ENCODE data around the gene ERICH2.

- no peak for TF ChIP-seq POLR2AphosphoS5 (IDR thresholded peaks at IDR 0.05)
- TF ChIP-seq CTCF (IDR thresholded peaks at IDR 0.05) = no peak
- no peak for TF ChIP-seq POLR2A (IDR thresholded peaks at IDR 0.05; ENCODE audit: low read depth)
- no peak for TF ChIP-seq EP300 (IDR thresholded peaks at IDR 0.05)
Measured at GRCh38 chr2:170737406-170737805, 32.8 kb upstream of the ERICH2 start.

Data from esophagus muscularis mucosa (tissue), 4 donors.